H1 (cell line): ENCODE results near the gene OGFR. TPM values are rescaled to one million over a fixed set of nuclear protein-coding genes. Genes with fewer than 3 reads are reported as not detected.

Experiments
- CTCF ChIA-PET: fragments of 300-600 bp; sonication (Branson Sonifier 250); formaldehyde crosslinking; loops from one replicate; lab custom pipeline; 2021; ENCODE audit not compliant: partially characterized antibody; lab: Charles Lee
- POLR2A ChIA-PET: fragments of 300-600 bp; sonication (Branson Sonifier 250); formaldehyde crosslinking; loops from one replicate; lab custom pipeline; 2021; ENCODE audit warnings: inconsistent platforms; ENCODE audit not compliant: partially characterized antibody; lab: Charles Lee
- DNase-seq, 2 experiments: peaks; one replicate each; pipeline versions ENCODE4 v3.0.0 to v3.0.0-alpha.2; 2010 to 2022; ENCODE audit warnings: low spot score in 2 of 2, low read depth in 1 of 2, mixed read lengths in 1 of 2
- FAIRE-seq: peaks from 2 replicates; lab custom pipeline; 2011; peaks lifted over from hg19 to GRCh38; lab: Jason Lieb, UNC
- H2AFZ ChIP-seq: 2 replicates; pipeline ENCODE4 v1.8.1; 2012; ENCODE audit warnings: low read length, inconsistent platforms
- H2AK5ac ChIP-seq: 2 replicates; pipeline ENCODE4 v1.6.1; 2013; ENCODE audit warnings: low read depth, low read length
- H2BK120ac ChIP-seq: replicated peaks from 2 replicates; pipeline ENCODE3; 2013; ENCODE audit warnings: low read depth, low read length, inconsistent platforms
- H2BK12ac ChIP-seq: 2 replicates; pipeline ENCODE4 v1.6.1; 2013; ENCODE audit warnings: low read depth, low read length
- H2BK15ac ChIP-seq: 2 replicates; pipeline ENCODE4 v1.6.1; 2013; ENCODE audit warnings: low read length
- H2BK20ac ChIP-seq: 2 replicates; pipeline ENCODE4 v1.6.1; 2013; ENCODE audit warnings: low read length
- H2BK5ac ChIP-seq: 2 replicates; pipeline ENCODE4 v1.6.1; 2013; ENCODE audit warnings: low read depth, low read length
- H3K14ac ChIP-seq: 2 replicates; pipeline ENCODE4 v1.6.1; 2013; ENCODE audit warnings: inconsistent platforms; ENCODE audit not compliant: insufficient read length
- H3K18ac ChIP-seq: 2 replicates; pipeline ENCODE4 v1.6.1; 2013; ENCODE audit warnings: low read length; ENCODE audit errors: extremely low read depth
- H3K23ac ChIP-seq: 2 replicates; pipeline ENCODE4 v1.6.1; 2013; ENCODE audit warnings: inconsistent platforms; ENCODE audit not compliant: insufficient read length
- H3K23me2 ChIP-seq: 2 replicates; pipeline ENCODE4 v1.6.1; 2013; ENCODE audit warnings: low read depth, low read length
- H3K27ac ChIP-seq: 2 replicates; pipeline ENCODE4 v1.6.1; 2011; ENCODE audit warnings: low read depth, low read length, inconsistent platforms
- H3K27me3 ChIP-seq, 4 experiments: replicated peaks in 1 of 4; 1 replicate in 1 of 4; 2 replicates in 3 of 4; pipeline versions ENCODE4 v1.6.1 to v1.8.1; 2011 to 2013; ENCODE audit warnings: low read length in 3 of 4, mild to moderate bottlenecking in 3 of 4, inconsistent platforms in 2 of 4, mixed read lengths in 2 of 4, moderate library complexity in 1 of 4; ENCODE audit not compliant: control insufficient read depth in 3 of 4, insufficient read depth in 3 of 4; ENCODE audit errors: extremely low read depth in 1 of 4
- H3K36me3 ChIP-seq, 4 experiments: 2 replicates each; pipeline versions ENCODE4 v1.6.1 to v1.8.1; 2011 to 2013; ENCODE audit warnings: mild to moderate bottlenecking in 4 of 4, low read length in 3 of 4, moderate library complexity in 2 of 4, control low read depth in 1 of 4, inconsistent platforms in 1 of 4; ENCODE audit not compliant: insufficient read depth in 4 of 4, control insufficient read depth in 2 of 4
- H3K4ac ChIP-seq: replicated peaks from 2 replicates; pipeline ENCODE3; 2013; ENCODE audit warnings: low read length, low read depth, mixed read lengths, inconsistent platforms; ENCODE audit not compliant: insufficient read length
- H3K4me1 ChIP-seq, 4 experiments: replicated peaks in 1 of 4; 1 replicate in 1 of 4; 2 replicates in 3 of 4; pipeline versions ENCODE4 v1.6.1 to v1.8.1; 2011 to 2013; ENCODE audit warnings: low read length in 3 of 4, inconsistent platforms in 2 of 4, mixed read lengths in 1 of 4; ENCODE audit not compliant: insufficient read depth in 4 of 4, control insufficient read depth in 3 of 4
- H3K4me2 ChIP-seq, 2 experiments: 2 replicates each; pipeline versions ENCODE4 v1.6.1 to v1.8.1; 2011 to 2013; ENCODE audit warnings: low read depth in 2 of 2, low read length in 2 of 2, control low read depth in 1 of 2, inconsistent platforms in 1 of 2, mild to moderate bottlenecking in 1 of 2; ENCODE audit not compliant: insufficient read depth in 1 of 2
- H3K4me3 ChIP-seq, 4 experiments: fragments of 200-600, 300-600 bp in 1 of 4; sonication (generic), shearing (Covaris generic), sonication (Bioruptor Twin) in 1 of 4; 2 replicates each; pipeline versions ENCODE4 v1.5.1 to v1.8.1; 2011 to 2016; ENCODE audit warnings: low read length in 4 of 4, low read depth in 3 of 4, control low read depth in 2 of 4, inconsistent platforms in 2 of 4, mild to moderate bottlenecking in 2 of 4, mixed read lengths in 1 of 4, moderate library complexity in 1 of 4; ENCODE audit not compliant: insufficient read depth in 2 of 4; ENCODE audit errors: extremely low read depth in 1 of 4
- H3K56ac ChIP-seq: replicated peaks from 2 replicates; pipeline ENCODE3; 2013; ENCODE audit warnings: low read depth, mild to moderate bottlenecking, mixed read lengths, low read length, inconsistent platforms; ENCODE audit not compliant: insufficient read length
- H3K79me1 ChIP-seq: 2 replicates; pipeline ENCODE4 v1.6.1; 2013; ENCODE audit warnings: low read depth, low read length, control low read depth
- H3K79me2 ChIP-seq, 2 experiments: 2 replicates each; pipeline versions ENCODE4 v1.6.1 to v1.8.1; 2012 to 2013; ENCODE audit warnings: low read length in 2 of 2, mild to moderate bottlenecking in 2 of 2, inconsistent platforms in 1 of 2; ENCODE audit not compliant: insufficient read depth in 2 of 2, control insufficient read depth in 1 of 2
- H3K9ac ChIP-seq, 4 experiments: replicated peaks in 1 of 4; 1 replicate in 1 of 4; 2 replicates in 3 of 4; pipeline versions ENCODE4 v1.6.1 to v1.8.1; 2011 to 2013; ENCODE audit warnings: low read depth in 3 of 4, low read length in 3 of 4, control low read depth in 2 of 4, mild to moderate bottlenecking in 2 of 4, moderate library complexity in 2 of 4, inconsistent platforms in 1 of 4; ENCODE audit errors: extremely low read depth in 1 of 4
- H3K9me3 ChIP-seq, 2 experiments: 2 replicates each; pipeline versions ENCODE4 v1.6.1 to v1.8.1; 2012 to 2013; ENCODE audit warnings: mild to moderate bottlenecking in 2 of 2, moderate library complexity in 2 of 2, control low read depth in 1 of 2, inconsistent platforms in 1 of 2, low read depth in 1 of 2, low read length in 1 of 2, mixed read lengths in 1 of 2; ENCODE audit not compliant: insufficient read depth in 2 of 2
- H4K20me1 ChIP-seq, 2 experiments: replicated peaks in 1 of 2; 2 replicates each; pipeline versions ENCODE3 to v1.8.1; 2011 to 2013; ENCODE audit warnings: inconsistent platforms in 2 of 2, low read length in 2 of 2, mild to moderate bottlenecking in 1 of 2; ENCODE audit not compliant: insufficient read depth in 2 of 2, control insufficient read depth in 1 of 2
- H4K5ac ChIP-seq: 2 replicates; pipeline ENCODE4 v1.6.1; 2013; ENCODE audit warnings: low read length, low read depth, mixed read lengths, inconsistent platforms; ENCODE audit not compliant: insufficient read length
- H4K8ac ChIP-seq: 2 replicates; pipeline ENCODE4 v1.8.0; 2013; ENCODE audit warnings: mild to moderate bottlenecking, moderate library complexity, low read length, inconsistent platforms; ENCODE audit not compliant: insufficient read depth; ENCODE audit errors: extremely low read depth
- H4K91ac ChIP-seq: replicated peaks from 2 replicates; pipeline ENCODE3; 2013; ENCODE audit warnings: low read length, mixed read lengths, inconsistent platforms; ENCODE audit not compliant: insufficient read length
- ATF2 ChIP-seq: IDR thresholded peaks from 2 replicates; pipeline ENCODE4 v1.6.1; 2012; ENCODE audit warnings: low read length, inconsistent platforms
- CREB1 ChIP-seq: IDR thresholded peaks from 2 replicates; pipeline ENCODE4 v1.6.1; 2012; ENCODE audit warnings: inconsistent platforms
- HDAC6 ChIP-seq: IDR thresholded peaks from one replicate; pipeline ENCODE4 v1.7.1; 2012; ENCODE audit warnings: low read depth, mild to moderate bottlenecking, inconsistent platforms, low read length, moderate library complexity
- JUND ChIP-seq: IDR thresholded peaks from 2 replicates; pipeline ENCODE4 v1.6.1; 2011; ENCODE audit warnings: mild to moderate bottlenecking, improper control_type of control experiment, low read length
- KDM1A ChIP-seq: fragments of 200-600, 300-600 bp; sonication (generic); IDR thresholded peaks from 2 replicates; pipeline ENCODE4 v1.7.1; 2016; ENCODE audit warnings: mild to moderate bottlenecking, low read length, borderline replicate concordance
- MAFK ChIP-seq: IDR thresholded peaks from 2 replicates; pipeline ENCODE4 v1.6.1; 2012; ENCODE audit warnings: low read depth, mild to moderate bottlenecking, improper control_type of control experiment, low read length
- NRF1 ChIP-seq: IDR thresholded peaks from 2 replicates; pipeline ENCODE4 v1.6.1; 2011; ENCODE audit warnings: mild to moderate bottlenecking, low read depth, low read length, improper control_type of control experiment
- SIRT6 ChIP-seq: IDR thresholded peaks from one replicate; pipeline ENCODE4 v1.7.1; 2012; ENCODE audit warnings: low read length, inconsistent platforms
- SUZ12 ChIP-seq: fragments of 200-600 bp; sonication (generic); IDR thresholded peaks from 2 replicates; pipeline ENCODE4 v1.6.1; 2012; ENCODE audit warnings: mild to moderate bottlenecking, inconsistent platforms, low read length, moderate library complexity, mixed read lengths
- USF2 ChIP-seq: IDR thresholded peaks from 2 replicates; pipeline ENCODE4 v1.6.1; 2011; ENCODE audit warnings: low read length, improper control_type of control experiment
- YY1 ChIP-seq: IDR thresholded peaks from 2 replicates; pipeline ENCODE4 v1.6.1; 2011; ENCODE audit warnings: low read depth, mild to moderate bottlenecking, low read length
- WGBS, 2 experiments: shearing (Covaris generic) in 1 of 2; methylation state at CpG; one replicate each; pipeline versions ENCODE4 v1.1.6 to v1.1.7; 2013 to 2015; ENCODE audit warnings: low lambda C conversion rate in 2 of 2, mixed read lengths in 2 of 2, inconsistent platforms in 1 of 2, low coverage in 1 of 2, missing lambda C conversion rate in 1 of 2; ENCODE audit not compliant: insufficient replicate concordance in 2 of 2, insufficient coverage in 1 of 2, insufficient read length in 1 of 2; ENCODE audit errors: extremely low coverage in 1 of 2, missing lambda C conversion rate in 1 of 2; 5-methylcytosine and 5-hydroxymethylcytosine counted together
- polyA plus RNA-seq, 7 experiments: library from polyadenylated mRNA; depleted of rRNA in 3 of 7; stranded (reverse) in 5 of 7; unstranded in 2 of 7; fragments of >200 nt in 5 of 7; fragments of 200-250 nt in 2 of 7; gene quantifications; 1 replicate in 5 of 7; 2 replicates in 1 of 7; 4 replicates in 1 of 7; pipeline versions ENCODE4 v1.2.1 to v1.2.3, GENCODE V29; 2011 to 2013; ENCODE audit warnings: missing spikeins in 2 of 7, mixed read lengths in 2 of 7
- total RNA-seq: library from RNA; stranded (reverse); fragmentation: NEBNext Ultra II Directional; extraction: Animal tissue kit (Norgen Biotek cat#: 25700); gene quantifications from 2 replicates; pipeline ENCODE4 v1.2.1, GENCODE V29; 2021

OGFR gene
- total and polyA plus RNA-seq, 2 of the 8 experiments (the other 6 are each of a cell fraction or from before 2014, with no cell fraction given) = 13.9 to 25.1 TPM

GRCh38 chr20:62772619-62772989 is 32.0 kb upstream of the OGFR start:
- Histone ChIP-seq H3K14ac (no peak overlapping the region), H3K27ac (no peak overlapping the region)
- FAIRE-seq = no peak
- TF ChIP-seq NRF1 (no peak), CREB1 (no peak), JUND (no peak), HDAC6 (no peak), KDM1A (no peak), YY1 (no peak), USF2 (no peak), SIRT6 (no peak), MAFK (no peak), ATF2 (no peak), SUZ12 (no peak)

More at GRCh38 chr20:62772619-62772989, 32.0 kb upstream of the OGFR start:
- Histone ChIP-seq H3K79me1 (peaks cover 4% of the 10 kb centered on the region; the same call in 1 of the 2 replicates), H3K9ac (no peak overlapping the region), H2BK120ac (no peak overlapping the region), H4K5ac (no peak overlapping the region), H2BK20ac (no peak overlapping the region), H3K23me2 (no peaks in the 10 kb centered on the region), H3K4me1 (peaks cover 0 to 15% (median 4%) of the 10 kb centered on the region in 4 experiments; a peak in 5 of 7 replicates), H2AFZ (no peak overlapping the region), H3K56ac (no peak overlapping the region), H2BK12ac (no peak overlapping the region), H2BK5ac (no peak overlapping the region), H4K8ac (no peak overlapping the region), H3K4ac (no peak overlapping the region), H3K79me2 (no peaks in the 10 kb centered on the region), H3K18ac (no peak overlapping the region), H3K36me3 (no peaks in the 10 kb centered on the region), H3K4me2 (no peak overlapping the region), H3K27me3 (no peaks in the 10 kb centered on the region), H4K20me1 (peaks cover 0 to 4% of the 10 kb centered on the region in 2 experiments), H2AK5ac (no peak overlapping the region), H2BK15ac (no peak overlapping the region), H3K4me3 (no peak overlapping the region), H4K91ac (no peak overlapping the region), H3K9me3 (no peaks in the 10 kb centered on the region), H3K23ac (no peak overlapping the region)
- no peak for DNase-seq
- 89% methylated on average over 11 of the region's 11 CpGs; no CpG with 5 or more reads in 1 of the 2 experiments for WGBS, 2 experiments
- CTCF ChIA-PET = interaction anchor here (1.8 to 3.1 kb wide), 2 partner anchors 10 to 19 kb away, joined by 5 to 12 read pairs; no protein-coding TSS in a partner anchor
- POLR2A ChIA-PET = no interaction called here
